ENCODE measurements around the gene TXNDC11. TPM values are rescaled to one million over a fixed set of nuclear protein-coding genes. Genes with fewer than 3 reads are reported as not detected.

TXNDC11 gene
- total and polyA plus RNA-seq, 2 experiments from 2014 or later: 6.8 to 12.0 TPM

GRCh38 chr16:11706180-11706742 is 36.4 kb downstream of the TXNDC11 start (continued):
- no peak for TF ChIP-seq ZNF462 (CRISPR knock-in tag; IDR thresholded peaks at IDR 0.05)
- no peak for TF ChIP-seq ETS1 (IDR thresholded peaks at IDR 0.05)
- TF ChIP-seq ZNF331 (CRISPR knock-in tag; IDR thresholded peaks at IDR 0.05; ENCODE audit: low read depth): no peak
- TF ChIP-seq JUNB (IDR thresholded peaks at IDR 0.05; ENCODE audit: unreplicated experiment): no peak
- no peak for TF ChIP-seq EZH2 (IDR thresholded peaks at IDR 0.05; ENCODE audit: low read depth, unreplicated experiment)

GRCh38 chr16:11705311-11706025 is 37.2 kb downstream of the TXNDC11 start:
- Histone ChIP-seq H3K27ac (ENCODE audit: low read depth) (no peak overlapping the region), H3K9me2 (ENCODE audit: insufficient read depth) (no peaks in the 10 kb centered on the region), H3F3A (replicated peaks; ENCODE audit: low read depth) (no peaks in the 10 kb centered on the region), H3K4me1 (ENCODE audit: insufficient read depth) (no peaks in the 10 kb centered on the region), H4K20me1 (replicated peaks; ENCODE audit: insufficient read depth) (peaks cover 8% of the 10 kb centered on the region), H3K4me3 (no peak overlapping the region), H3K4me2 (no peak overlapping the region), H3K79me2 (replicated peaks; ENCODE audit: insufficient read depth) (no peaks in the 10 kb centered on the region), H2AFZ (no peak overlapping the region), H3K36me3 (ENCODE audit: insufficient read depth) (no peaks in the 10 kb centered on the region), H3K27me3 (ENCODE audit: insufficient read depth) (no peaks in the 10 kb centered on the region)
- no peak for DNase-seq (ENCODE audit: low spot score)
- ATAC-seq: no peak
- Mint-ChIP-seq H3K4me3 (no peak overlapping the region), H3K36me3 (ENCODE audit: low read depth) (no peaks in the 10 kb centered on the region), H3K9me3 (no peaks in the 10 kb centered on the region), H3K27ac (no peak overlapping the region), H3K4me1 (no peaks in the 10 kb centered on the region), H3K27me3 (ENCODE audit: insufficient read depth, low read depth, poor library complexity) (peaks cover 5% of the 10 kb centered on the region)
- TF ChIP-seq ZNF462 (CRISPR knock-in tag; IDR thresholded peaks at IDR 0.05) (no peak), CREB1 (CRISPR knock-in tag; IDR thresholded peaks at IDR 0.05; ENCODE audit: low read depth) (no peak), ZNF114 (CRISPR knock-in tag; IDR thresholded peaks at IDR 0.05) (no peak), STAT1 (IDR thresholded peaks at IDR 0.05; ENCODE audit: unreplicated experiment) (no peak)
